Right ventricle myocardium inferior (tissue), 1 donor: ENCODE results near the gene SERPINA6. TPM values are rescaled to one million over a fixed set of nuclear protein-coding genes. Genes with fewer than 3 reads are reported as not detected.
"Not testable (repeated sequence)": the region's sequence is repeated elsewhere in the genome, so short reads cannot be mapped to it uniquely, and the experiment has no call there.

Experiments
- ATAC-seq: fragments of 200-7000 bp; cut with Tn5 transposase; one replicate; pipeline ENCODE4 v1.9.1; 2020; ENCODE audit warnings: mild to moderate bottlenecking, moderate library complexity
- DNase-seq: peaks from one replicate; pipeline ENCODE4 v3.0.0; 2021; ENCODE audit errors: missing footprints
- intact Hi-C: fragments of 100-400 bp; cut with DNase I; formaldehyde crosslinking; loops from one replicate; pipeline ENCODE4 v1.11.0; 2022
- total RNA-seq: library from RNA; stranded (reverse); fragmentation: NEBNext Ultra II Directional; extraction: Animal tissue kit (Norgen Biotek cat#: 25700); gene quantifications from one replicate; pipeline ENCODE4 v1.2.1, GENCODE V29; 2021
- donor health status: DM: no; HTN: yes; CAD: no; lungs with severe emphysema.

SERPINA6 gene
- total RNA-seq, 1 donor from 2014 or later, result not detected

DNA sequence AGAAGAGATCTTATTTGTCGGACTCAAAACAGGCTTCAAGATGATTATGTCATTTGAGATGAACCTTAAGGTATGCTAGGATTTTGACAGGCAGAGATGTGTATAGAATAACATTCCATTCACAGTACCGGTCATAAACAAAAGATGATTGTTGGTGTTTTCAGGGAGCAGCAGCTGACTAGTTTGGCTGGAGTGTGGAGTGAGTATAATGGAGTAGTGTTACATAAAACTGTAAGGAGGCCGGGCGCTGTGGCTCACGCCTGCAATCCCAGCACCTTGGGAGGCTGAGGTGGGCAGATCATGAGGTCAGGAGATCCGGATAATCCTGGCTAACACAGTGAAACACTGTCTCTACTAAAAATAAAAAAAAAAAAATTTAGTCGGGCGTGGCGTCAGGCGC, 54.0 kb downstream of the SERPINA6 start:
- no peak for DNase-seq
- intact Hi-C loops, result no loop called here
- no peak for ATAC-seq

GRCh38 chr14:94268582-94268981, 54.6 kb downstream of the SERPINA6 start:
- DNase-seq, ATAC-seq, intact Hi-C loops: not testable (repeated sequence)

DNA sequence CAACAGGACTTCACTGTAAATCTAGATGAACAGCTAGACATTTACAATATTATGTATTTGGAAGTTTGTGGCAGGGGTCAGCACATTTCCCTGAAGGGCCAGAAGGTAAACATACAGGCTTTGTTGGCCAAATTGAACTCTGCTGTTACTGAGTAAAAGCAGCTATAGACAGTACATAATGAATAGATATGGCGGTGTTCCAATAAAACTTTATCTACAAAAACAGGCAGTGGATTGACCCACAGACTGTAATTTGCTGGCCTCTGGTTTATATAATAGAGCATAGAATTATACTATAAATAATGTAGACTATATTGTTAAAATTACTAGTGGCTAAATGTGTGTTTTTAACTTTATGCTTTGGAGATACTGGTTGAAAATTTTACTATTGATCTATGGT, 55.8 kb downstream of the SERPINA6 start:
- intact Hi-C loops, result no loop called here
- ATAC-seq (no peak), DNase-seq (no peak)

- ATAC-seq, DNase-seq, intact Hi-C loops: not testable (repeated sequence)
Measured at GRCh38 chr14:94264195-94264594, 58.9 kb downstream of the SERPINA6 start.

Other genes with a start within 250 kb of the SERPINA6 start
- gene DDX24, start 242.1 kb downstream of the SERPINA6 start, total RNA-seq, result 187 TPM
- gene IFI27L1, start 242.0 kb downstream of the SERPINA6 start, total RNA-seq, result 10.7 TPM
- gene IFI27, start 212.6 kb downstream of the SERPINA6 start, total RNA-seq, result 164 TPM
- 52.4 TPM for gene IFI27L2, start 193.7 kb downstream of the SERPINA6 start, total RNA-seq
- gene PPP4R4, start 149.0 kb downstream of the SERPINA6 start, total RNA-seq, result 0.16 TPM
- not detected for gene SERPINA10, start 30.1 kb downstream of the SERPINA6 start, total RNA-seq
- not detected for gene SERPINA2, start 43.4 kb upstream of the SERPINA6 start, total RNA-seq
- 9.1 TPM for gene SERPINA1, start 65.3 kb upstream of the SERPINA6 start, total RNA-seq
- gene SERPINA11, start 129.5 kb upstream of the SERPINA6 start, total RNA-seq, result not detected
- not detected for gene SERPINA9, start 152.9 kb upstream of the SERPINA6 start, total RNA-seq
- not detected for gene SERPINA12, start 186.1 kb upstream of the SERPINA6 start, total RNA-seq
- not detected for gene SERPINA4, start 238.1 kb upstream of the SERPINA6 start, total RNA-seq